IMR-90 (cell line): ENCODE measurements around the gene KAT6B.

Experiments
- CTCF ChIP-seq: conservative IDR thresholded peaks from 2 replicates; pipeline ENCODE4 v1.5.1; 2012; ENCODE audit warnings: mild to moderate bottlenecking, low read depth, low read length, improper control_type of control experiment
- ELK1 ChIP-seq: fragments of 150-350 bp; IDR thresholded peaks from 2 replicates; pipeline ENCODE4 v1.6.1; 2016; ENCODE audit warnings: low read depth, mild to moderate bottlenecking, low read length, moderate library complexity, borderline replicate concordance
- RAD21 ChIP-seq: IDR thresholded peaks from 2 replicates; pipeline ENCODE4 v1.6.1; 2012; ENCODE audit warnings: low read length, improper control_type of control experiment
- RCOR1 ChIP-seq: IDR thresholded peaks from 2 replicates; pipeline ENCODE4 v1.6.1; 2012; ENCODE audit warnings: mild to moderate bottlenecking, low read length, improper control_type of control experiment; ENCODE audit not compliant: insufficient replicate concordance
- USF2 ChIP-seq: fragments of 150-350 bp; IDR thresholded peaks from 2 replicates; pipeline ENCODE4 v1.6.1; 2017; ENCODE audit warnings: mild to moderate bottlenecking, antibody characterized with exemption, low read length, low read depth

DNA sequence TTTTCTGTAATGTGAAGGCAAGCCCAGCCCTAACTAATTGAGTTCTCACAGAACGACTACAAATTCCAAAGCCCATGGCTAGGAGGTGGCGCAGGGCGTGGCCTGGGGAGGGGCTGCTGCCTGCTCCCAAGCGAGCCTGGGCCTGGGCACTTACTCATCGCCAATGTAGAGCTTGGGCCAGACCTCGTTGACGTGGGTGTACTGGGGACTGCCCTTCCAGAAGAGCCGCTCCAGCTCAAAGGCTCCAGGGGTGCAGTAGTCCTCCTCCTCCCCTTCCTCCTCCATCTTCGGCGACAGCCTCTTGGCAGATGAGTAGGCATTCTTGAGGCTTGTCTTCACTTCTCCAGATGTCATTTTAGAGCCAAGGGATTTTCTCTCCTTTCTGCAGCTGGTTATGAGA is 231.8 kb downstream of the KAT6B start:
- TF ChIP-seq RCOR1: no peak
- no peak for TF ChIP-seq CTCF
- no peak for TF ChIP-seq ELK1
- no peak for TF ChIP-seq RAD21
- TF ChIP-seq USF2: no peak
